Measurements from ENCODE around the gene CTNNA3.

CTNNA3 gene

GRCh38 chr10:66098595-66099480, 1597.2 kb downstream of the CTNNA3 start:
- no peak for DNase-seq (ENCODE audit: low read depth in 2 of 2)

- DNase-seq (ENCODE audit: low read depth in 2 of 2): no peak
Observed at GRCh38 chr10:66095610-66096009, 1600.4 kb downstream of the CTNNA3 start.

GRCh38 chr10:66085906-66086305, 1610.1 kb downstream of the CTNNA3 start:
- DNase-seq (ENCODE audit: low read depth in 2 of 2): no peak

GRCh38 chr10:66071907-66072306, 1624.1 kb downstream of the CTNNA3 start:
- DNase-seq (ENCODE audit: low read depth in 2 of 2): no peak

GRCh38 chr10:66058594-66058993, 1637.4 kb downstream of the CTNNA3 start:
- no peak for DNase-seq (ENCODE audit: low read depth in 2 of 2)

GRCh38 chr10:66049335-66049734, 1646.7 kb downstream of the CTNNA3 start:
- DNase-seq (ENCODE audit: low read depth in 2 of 2): no peak

GRCh38 chr10:66045859-66046258, 1650.1 kb downstream of the CTNNA3 start:
- DNase-seq (ENCODE audit: low read depth in 2 of 2): no peak

- DNase-seq (ENCODE audit: low read depth in 2 of 2): no peak
Observed at GRCh38 chr10:66041771-66042170, 1654.2 kb downstream of the CTNNA3 start.

GRCh38 chr10:66038623-66039022, 1657.4 kb downstream of the CTNNA3 start:
- DNase-seq (ENCODE audit: low read depth in 2 of 2): no peak

- no peak for DNase-seq (ENCODE audit: low read depth in 2 of 2)
Observed at GRCh38 chr10:66026321-66026720, 1669.7 kb downstream of the CTNNA3 start.

GRCh38 chr10:66025186-66025585, 1670.8 kb downstream of the CTNNA3 start:
- DNase-seq (ENCODE audit: low read depth in 2 of 2): no peak

- DNase-seq (ENCODE audit: low read depth in 2 of 2): no peak
Observed at GRCh38 chr10:66021423-66021822, 1674.6 kb downstream of the CTNNA3 start.

- DNase-seq (ENCODE audit: low read depth in 2 of 2): no peak
Observed at GRCh38 chr10:66008221-66008620, 1687.8 kb downstream of the CTNNA3 start.

GRCh38 chr10:66006411-66006810, 1689.6 kb downstream of the CTNNA3 start:
- no peak for DNase-seq (ENCODE audit: low read depth in 2 of 2)

- DNase-seq (ENCODE audit: low read depth in 2 of 2): no peak
Observed at GRCh38 chr10:65993451-65993850, 1702.5 kb downstream of the CTNNA3 start.

GRCh38 chr10:65968871-65969270, 1727.1 kb downstream of the CTNNA3 start:
- DNase-seq (ENCODE audit: low read depth in 2 of 2): no peak

GRCh38 chr10:65968437-65968836, 1727.6 kb downstream of the CTNNA3 start:
- DNase-seq (ENCODE audit: low read depth in 2 of 2): no peak

GRCh38 chr10:65964205-65964604, 1731.8 kb downstream of the CTNNA3 start:
- DNase-seq (ENCODE audit: low read depth in 2 of 2): no peak

GRCh38 chr10:65952086-65952485, 1743.9 kb downstream of the CTNNA3 start:
- DNase-seq (ENCODE audit: low read depth in 2 of 2): no peak

GRCh38 chr10:65950075-65950474, 1745.9 kb downstream of the CTNNA3 start:
- DNase-seq (ENCODE audit: low read depth in 2 of 2): no peak

GRCh38 chr10:65949526-65949925, 1746.5 kb downstream of the CTNNA3 start:
- DNase-seq (ENCODE audit: low read depth in 2 of 2): no peak

GRCh38 chr10:65945061-65945460, 1750.9 kb downstream of the CTNNA3 start:
- no peak for DNase-seq (ENCODE audit: low read depth in 2 of 2)

GRCh38 chr10:65943451-65943850, 1752.5 kb downstream of the CTNNA3 start:
- no peak for DNase-seq (ENCODE audit: low read depth in 2 of 2)

Measured in stimulated activated CD4-positive, alpha-beta T cell treated with anti-CD3 and anti-CD28 coated beads, Interleukin-15, amount 100 ng/mL, for 48 hours (primary cell).